GM21526 (cell line): ENCODE data around the gene EFCAB13.

Experiments
- ATAC-seq: cut with Tn5 transposase; IDR thresholded peaks from one replicate; pipeline ENCODE4 v1.9.1; 2021; ENCODE audit warnings: moderate library complexity; ENCODE audit not compliant: unreplicated experiment, low FRiP score

Gene EFCAB13, protein sequence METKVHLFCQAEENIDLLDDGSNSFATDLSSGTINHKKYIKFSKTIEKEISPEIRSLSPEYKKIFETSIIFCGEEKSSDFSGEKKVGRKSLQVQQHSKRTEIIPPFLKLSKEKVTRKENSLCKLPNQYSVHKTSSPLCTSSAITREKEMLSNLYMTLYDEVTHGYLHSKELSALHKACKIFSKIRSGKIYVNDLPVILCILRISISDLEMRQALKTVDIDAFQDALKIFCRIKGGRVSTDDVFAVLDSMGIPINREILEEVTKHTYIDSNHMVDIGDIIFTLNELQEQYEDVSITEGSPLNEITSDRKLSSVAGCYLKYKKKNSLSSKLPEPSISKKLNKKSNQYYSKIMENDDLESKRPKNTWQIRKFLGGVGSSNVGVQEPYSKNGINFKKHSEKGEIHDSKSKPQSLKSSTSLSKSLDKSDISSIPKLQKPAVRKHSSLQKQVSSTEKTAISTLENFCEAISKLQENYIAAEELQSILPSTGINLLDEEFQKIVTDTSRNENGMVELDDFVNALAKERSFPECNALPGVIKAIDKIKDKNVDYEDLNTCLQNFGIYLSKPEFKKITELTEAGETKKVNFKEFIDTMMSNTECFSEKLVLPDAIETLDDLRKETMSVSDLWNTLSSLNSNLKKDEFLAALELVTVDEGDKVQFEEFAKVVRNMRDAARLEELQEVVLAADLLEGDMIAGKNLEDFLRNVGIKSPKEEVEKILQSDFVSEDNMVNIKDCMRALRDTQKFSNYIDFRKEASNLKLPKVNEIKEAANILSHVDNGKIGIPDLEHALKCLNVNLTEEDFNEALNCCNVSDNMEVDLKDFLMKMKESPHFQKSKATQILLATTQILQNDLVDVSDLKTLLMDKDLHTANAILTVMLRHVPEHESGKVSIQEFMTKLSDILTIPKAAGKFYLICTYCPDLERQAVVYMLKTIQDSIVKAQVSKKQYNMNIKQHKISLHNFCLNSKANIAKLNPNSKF

GRCh38 chr17:47323382-47324223 is at the start of gene EFCAB13:
Gene EFCAB13, plus strand, starts transcription at chr17:47323955. Its CDS starts 4,399 bp downstream, at chr17:47328354.
- ATAC-seq: peak; percentile 66

- no peak for ATAC-seq
These were observed 49.3 kb upstream of the EFCAB13 start for GRCh38 chr17:47274319-47275069.

GRCh38 chr17:47275245-47275984 is 48.3 kb upstream of the EFCAB13 start:
- no peak for ATAC-seq

- ATAC-seq: no peak
These were observed 47.3 kb upstream of the EFCAB13 start for GRCh38 chr17:47276444-47276843.

DNA sequence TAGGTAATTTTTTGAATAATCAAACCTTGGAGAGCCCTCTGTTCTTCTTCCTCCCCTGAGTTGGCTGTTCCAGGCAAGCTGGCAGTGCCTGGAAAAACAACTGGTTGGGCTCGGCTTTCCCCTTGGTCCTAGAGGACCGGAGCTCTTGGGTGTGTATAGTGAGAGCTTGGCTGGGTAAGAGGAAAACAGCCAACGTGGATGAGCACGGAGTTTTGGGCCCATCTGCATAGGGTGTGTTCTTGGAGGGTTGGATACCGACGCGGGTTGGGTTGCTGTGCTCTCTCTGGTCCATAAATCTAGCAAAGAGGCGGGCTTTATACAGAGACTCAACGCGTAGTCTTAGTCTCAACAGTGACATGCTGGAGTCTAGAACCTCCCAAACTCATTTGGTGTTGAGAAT is 46.9 kb upstream of the EFCAB13 start:
- ATAC-seq: no peak

- no peak for ATAC-seq
These were observed 45.8 kb upstream of the EFCAB13 start for GRCh38 chr17:47277921-47278320.

GRCh38 chr17:47278561-47278960 is 45.2 kb upstream of the EFCAB13 start:
- no peak for ATAC-seq

DNA sequence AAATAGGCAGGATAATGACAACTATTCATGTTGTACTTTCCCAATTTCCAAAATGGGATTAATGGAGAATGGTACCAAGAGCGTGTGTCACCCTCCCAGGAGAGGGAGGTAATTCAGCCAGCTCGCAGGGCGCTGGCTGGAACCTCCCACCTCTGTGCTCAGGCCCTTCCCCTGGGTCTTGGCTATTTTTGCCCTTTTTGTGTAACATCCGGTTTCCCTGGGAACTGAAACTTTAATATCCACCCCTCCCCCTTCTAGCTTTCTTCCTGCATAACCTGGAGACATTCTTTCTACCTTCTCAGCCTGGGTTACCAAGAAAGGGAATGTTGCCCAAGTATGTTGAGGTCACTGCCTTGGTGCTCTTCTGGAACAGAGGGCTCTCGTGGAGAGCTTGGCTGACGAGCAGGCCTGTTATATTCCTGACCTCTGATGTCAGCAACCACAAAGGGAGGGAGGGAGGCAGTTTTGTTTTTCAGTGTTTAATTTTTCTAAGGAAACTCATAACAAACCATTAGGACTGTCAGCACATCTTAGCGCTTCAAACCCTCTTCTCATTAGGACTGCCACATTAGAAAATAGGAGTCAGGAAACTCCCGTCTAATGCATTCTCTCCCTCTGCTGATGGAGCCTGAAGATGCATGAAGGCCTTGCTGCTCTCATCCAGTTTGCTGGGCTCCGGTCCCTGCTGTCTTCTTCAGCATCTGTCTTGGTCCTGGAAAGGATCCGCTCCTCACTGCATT is 44.5 kb upstream of the EFCAB13 start:
- ATAC-seq: peak; percentile 71

- ATAC-seq: no peak
These were observed 43.5 kb upstream of the EFCAB13 start for GRCh38 chr17:47280072-47280811.

GRCh38 chr17:47281216-47281615 is 42.5 kb upstream of the EFCAB13 start:
- no peak for ATAC-seq

- ATAC-seq: no peak
These were observed 38.8 kb upstream of the EFCAB13 start for GRCh38 chr17:47285003-47285402.

DNA sequence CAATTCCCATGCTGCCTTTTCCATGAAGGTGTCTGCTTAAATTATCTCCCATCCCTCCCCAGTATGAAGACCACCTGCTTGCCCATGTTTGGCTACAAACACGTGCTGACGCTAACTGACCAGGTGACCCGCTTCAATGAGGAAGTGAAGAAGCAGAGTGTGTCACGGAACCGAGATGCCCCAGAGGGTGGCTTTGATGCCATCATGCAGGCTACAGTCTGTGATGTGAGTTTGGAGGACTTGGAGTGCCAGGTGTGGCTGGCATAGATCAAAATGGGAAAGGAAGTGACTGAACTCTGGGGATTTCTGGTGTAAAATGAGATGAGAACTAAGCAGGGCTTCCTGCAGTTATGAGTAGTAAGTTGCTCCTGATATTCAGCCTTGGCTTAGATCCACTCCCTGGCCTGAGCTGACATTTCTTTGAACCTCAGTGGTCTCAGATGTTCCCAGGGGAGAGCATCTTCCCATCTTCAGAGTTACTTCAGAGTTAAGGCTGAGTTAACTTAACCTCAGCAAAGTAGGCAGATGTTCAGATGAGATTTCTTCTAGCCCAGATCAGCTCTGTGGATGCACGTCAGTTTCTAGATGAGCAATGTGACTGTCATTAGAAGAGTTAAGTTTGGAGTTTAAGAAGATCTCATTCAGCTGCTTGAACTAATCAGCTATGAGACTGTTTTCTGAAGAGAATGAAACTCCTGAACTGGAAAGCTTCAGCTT is 37.4 kb upstream of the EFCAB13 start:
- no peak for ATAC-seq

- no peak for ATAC-seq
These were observed 36.7 kb upstream of the EFCAB13 start for GRCh38 chr17:47287068-47287467.

GRCh38 chr17:47287639-47288038 is 36.1 kb upstream of the EFCAB13 start:
- no peak for ATAC-seq

DNA sequence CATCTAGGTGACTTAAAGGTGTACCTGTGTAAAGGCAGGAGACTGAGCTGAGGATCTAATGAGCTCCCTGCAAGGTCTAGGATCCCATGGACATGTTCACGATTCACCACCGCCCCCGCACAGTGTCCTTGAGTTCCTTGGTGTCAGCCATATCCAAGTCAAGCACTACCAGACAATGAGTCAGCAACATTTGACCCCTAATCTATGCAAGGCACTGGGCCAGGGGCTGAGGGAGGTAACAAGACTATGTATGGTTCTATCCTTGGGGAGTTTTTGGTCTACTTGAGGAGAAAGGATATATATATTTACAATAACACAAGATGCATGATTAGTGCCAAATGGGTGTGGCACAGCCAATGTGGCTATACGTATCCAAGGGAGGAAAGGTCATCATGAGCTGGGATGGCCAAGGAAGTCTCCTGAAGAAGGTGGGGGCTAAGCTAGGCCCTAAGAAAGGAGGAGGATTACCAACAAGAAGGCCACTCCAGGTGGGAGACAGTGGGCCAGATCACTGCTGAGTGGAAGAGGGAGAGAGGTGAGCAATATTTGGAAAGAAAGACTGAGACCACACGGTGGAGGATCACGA is 35.1 kb upstream of the EFCAB13 start:
- ATAC-seq: no peak

DNA sequence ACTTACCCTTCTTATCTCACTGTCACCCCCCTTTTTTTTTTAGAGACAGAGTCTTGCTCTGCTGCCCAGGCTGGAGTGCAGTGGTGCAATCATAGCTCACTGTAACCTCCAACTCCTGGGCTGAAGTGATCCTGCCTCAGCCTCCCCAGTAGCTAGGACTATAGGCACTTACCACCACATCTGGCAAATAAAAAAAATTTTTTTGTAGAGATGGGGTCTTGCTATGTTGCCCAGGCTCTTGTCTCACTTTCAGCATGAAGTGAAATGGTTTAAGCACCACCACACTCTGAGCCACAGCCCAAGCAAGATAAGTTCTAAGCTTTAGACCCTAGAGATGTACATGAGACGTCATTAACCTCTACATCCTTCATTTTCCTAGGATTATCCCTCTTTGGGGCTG is 34.5 kb upstream of the EFCAB13 start:
- ATAC-seq: no peak

GRCh38 chr17:47290870-47291241 is 32.9 kb upstream of the EFCAB13 start:
- no peak for ATAC-seq
